GM19328 (cell line): ENCODE measurements around the gene SDHAF1.

ENCODE experiments used
- ATAC-seq: cut with Tn5 transposase; IDR thresholded peaks from one replicate; pipeline ENCODE4 v1.9.1; 2021; ENCODE audit warnings: mild to moderate bottlenecking, moderate library complexity; ENCODE audit not compliant: unreplicated experiment

Gene SDHAF1

GRCh38 chr19:35986664-35987570 lies 8.1 kb upstream of the SDHAF1 start:
- no peak for ATAC-seq

- no peak for ATAC-seq
Measured at GRCh38 chr19:35987571-35987896, 7.5 kb upstream of the SDHAF1 start.

- ATAC-seq: no peak
Measured at GRCh38 chr19:35988824-35989223, 6.2 kb upstream of the SDHAF1 start.

GRCh38 chr19:35990156-35990555 lies 4.8 kb upstream of the SDHAF1 start:
- ATAC-seq: no peak

GRCh38 chr19:35990771-35991730 lies 3.9 kb upstream of the SDHAF1 start:
- ATAC-seq: no peak

- ATAC-seq: no peak
Measured at GRCh38 chr19:35991731-35992450, 3.1 kb upstream of the SDHAF1 start.

- no peak for ATAC-seq
Measured at GRCh38 chr19:35992907-35993765, 1.9 kb upstream of the SDHAF1 start.

GRCh38 chr19:35993923-35994598 lies 927 bp upstream of the SDHAF1 start:
- no peak for ATAC-seq

GRCh38 chr19:35996777-35997176 lies 1.8 kb downstream of the SDHAF1 start:
- no peak for ATAC-seq

- ATAC-seq: no peak
Measured at GRCh38 chr19:36001605-36002004, 6.6 kb downstream of the SDHAF1 start.

- no peak for ATAC-seq
Measured at GRCh38 chr19:36003284-36003683, 8.3 kb downstream of the SDHAF1 start.

GRCh38 chr19:36006955-36007354 lies 12.0 kb downstream of the SDHAF1 start:
- ATAC-seq: no peak

GRCh38 chr19:36008336-36008978 lies 13.5 kb downstream of the SDHAF1 start, which contains the start of gene SYNE4:
SYNE4 (minus strand) TSS chr19:36008813; CDS start chr19:36008681, 132 bp downstream.
- ATAC-seq: no peak

- ATAC-seq: no peak
Measured at GRCh38 chr19:36009220-36009619, 14.2 kb downstream of the SDHAF1 start.

GRCh38 chr19:36009633-36010379 lies 14.8 kb downstream of the SDHAF1 start:
- ATAC-seq: no peak

GRCh38 chr19:36010402-36010801 lies 15.4 kb downstream of the SDHAF1 start:
- no peak for ATAC-seq

GRCh38 chr19:36013280-36014011 lies 18.5 kb downstream of the SDHAF1 start:
- no peak for ATAC-seq
